SK-N-SH (cell line): ENCODE results near the gene MALAT1. TPM values are rescaled to one million over a fixed set of nuclear protein-coding genes. Genes with fewer than 3 reads are reported as not detected.

Experiments
- CTCF ChIA-PET: fragments of 300-600, 350-600 bp; formaldehyde crosslinking; extraction: SDS; loops from one replicate; lab custom pipeline; 2021; lab: Yijun Ruan, JAX
- POLR2A ChIA-PET: fragments of 350-600 bp; sonication (Branson Sonifier 250); formaldehyde crosslinking; extraction: SDS; loops from one replicate; lab custom pipeline; 2020; ENCODE audit warnings: antibody characterized with exemption, inconsistent platforms; lab: Yijun Ruan, JAX
- DNase-seq: peaks from one replicate; pipeline ENCODE4 v3.0.0; 2012
- H2AFZ ChIP-seq: fragments of 200-600 bp; sonication (generic); 2 replicates; pipeline ENCODE4 v1.8.1; 2016; ENCODE audit warnings: antibody characterized with exemption, mild to moderate bottlenecking, low read depth
- H3F3A ChIP-seq: fragments of 200-600 bp; sonication (generic); replicated peaks from 2 replicates; pipeline ENCODE3; 2016; ENCODE audit warnings: antibody characterized with exemption, mild to moderate bottlenecking; ENCODE audit not compliant: insufficient read depth
- H3K27ac ChIP-seq, 2 experiments: fragments of 200-500 bp in 1 of 2; fragments of 200-600 bp in 1 of 2; sonication (Bioruptor generic) in 1 of 2; sonication (generic), shearing (Covaris generic) in 1 of 2; 2 replicates each; pipeline versions ENCODE4 v1.5.1 to v1.6.1; 2014 to 2016; ENCODE audit warnings: low read depth in 2 of 2, inconsistent platforms in 1 of 2, low read length in 1 of 2, mild to moderate bottlenecking in 1 of 2, mixed read lengths in 1 of 2
- H3K27me3 ChIP-seq: fragments of 200-600 bp; sonication (generic), shearing (Covaris generic); 2 replicates; pipeline ENCODE4 v1.6.1; 2016; ENCODE audit warnings: mixed run types; ENCODE audit not compliant: insufficient read depth
- H3K36me3 ChIP-seq, 2 experiments: fragments of 200-500 bp in 1 of 2; fragments of 200-600 bp in 1 of 2; sonication (Bioruptor generic) in 1 of 2; sonication (generic) in 1 of 2; replicated peaks in 1 of 2; 2 replicates each; pipeline versions ENCODE3 to v1.5.1; 2014 to 2016; ENCODE audit warnings: low read length in 1 of 2, mild to moderate bottlenecking in 1 of 2; ENCODE audit not compliant: insufficient read depth in 2 of 2, control insufficient read depth in 1 of 2
- H3K4me1 ChIP-seq, 2 experiments: fragments of 200-500 bp in 1 of 2; fragments of 200-600 bp in 1 of 2; sonication (Bioruptor generic) in 1 of 2; sonication (generic), shearing (Covaris generic) in 1 of 2; 2 replicates each; pipeline versions ENCODE4 v1.5.1 to v1.6.1; 2014 to 2016; ENCODE audit warnings: low read depth in 1 of 2, low read length in 1 of 2, mixed run types in 1 of 2; ENCODE audit not compliant: insufficient read depth in 2 of 2, control insufficient read depth in 1 of 2
- H3K4me2 ChIP-seq: fragments of 200-600 bp; sonication (generic), shearing (Covaris generic); 2 replicates; pipeline ENCODE4 v1.6.1; 2017; ENCODE audit warnings: mixed run types
- H3K4me3 ChIP-seq, 2 experiments: fragments of 200-500 bp in 1 of 2; fragments of 200-600 bp in 1 of 2; sonication (Bioruptor generic) in 1 of 2; sonication (generic), shearing (Covaris generic) in 1 of 2; 2 replicates each; pipeline versions ENCODE4 v1.5.1 to v1.8.1; 2014 to 2016; ENCODE audit warnings: low read depth in 2 of 2, inconsistent platforms in 1 of 2, low read length in 1 of 2, mild to moderate bottlenecking in 1 of 2, mixed read lengths in 1 of 2, moderate library complexity in 1 of 2
- H3K79me2 ChIP-seq: fragments of 200-600 bp; sonication (generic); 2 replicates; pipeline ENCODE4 v1.8.1; 2017; ENCODE audit warnings: mild to moderate bottlenecking; ENCODE audit not compliant: insufficient read depth
- H3K9ac ChIP-seq: fragments of 200-600 bp; sonication (generic); 2 replicates; pipeline ENCODE4 v1.6.1; 2017; ENCODE audit warnings: mixed run types
- H3K9me2 ChIP-seq: fragments of 200-600 bp; sonication (generic); 2 replicates; pipeline ENCODE4 v1.6.1; 2017; ENCODE audit warnings: mixed run types
- H3K9me3 ChIP-seq: fragments of 200-600 bp; sonication (generic); 2 replicates; pipeline ENCODE4 v1.6.1; 2017; ENCODE audit warnings: mixed run types, mild to moderate bottlenecking, moderate library complexity
- H4K20me1 ChIP-seq: fragments of 200-600 bp; sonication (generic); 2 replicates; pipeline ENCODE4 v1.6.1; 2017; ENCODE audit warnings: mild to moderate bottlenecking, mixed run types; ENCODE audit not compliant: insufficient read depth
- CTCF ChIP-seq: fragments of 200-600 bp; sonication (generic); IDR thresholded peaks from 2 replicates; pipeline ENCODE4 v1.6.1; 2017; ENCODE audit warnings: antibody characterized with exemption, mild to moderate bottlenecking, moderate library complexity
- ELF1 ChIP-seq: IDR thresholded peaks from 2 replicates; pipeline ENCODE4 v1.4.0; 2012
- EZH2phosphoT487 ChIP-seq: fragments of 200-600 bp; sonication (generic); IDR thresholded peaks from 2 replicates; pipeline ENCODE4 v1.6.1; 2017; ENCODE audit warnings: low read depth, mixed run types, mild to moderate bottlenecking, antibody characterized with exemption, moderate library complexity, borderline replicate concordance
- FOSL2 ChIP-seq: IDR thresholded peaks from 2 replicates; pipeline ENCODE4 v1.4.0; 2012; ENCODE audit warnings: low read depth, mild to moderate bottlenecking, moderate library complexity, borderline replicate concordance
- IRF3 ChIP-seq: fragments of 150-350 bp; IDR thresholded peaks from 2 replicates; pipeline ENCODE4 v1.6.1; 2016; ENCODE audit warnings: mild to moderate bottlenecking, low read depth, low read length
- MAX ChIP-seq: IDR thresholded peaks from 2 replicates; pipeline ENCODE4 v1.4.0; 2012; ENCODE audit warnings: low read depth
- MEF2A ChIP-seq: IDR thresholded peaks from 2 replicates; pipeline ENCODE4 v1.4.0; 2012; ENCODE audit warnings: low read depth, borderline replicate concordance
- MXI1 ChIP-seq: IDR thresholded peaks from 2 replicates; pipeline ENCODE4 v1.6.1; 2012; ENCODE audit warnings: mild to moderate bottlenecking, low read depth, low read length, improper control_type of control experiment
- NFIC ChIP-seq: IDR thresholded peaks from 2 replicates; pipeline ENCODE4 v1.4.0; 2012; ENCODE audit warnings: borderline replicate concordance
- PBX3 ChIP-seq: IDR thresholded peaks from 2 replicates; pipeline ENCODE4; 2012
- SMC3 ChIP-seq: IDR thresholded peaks from 2 replicates; pipeline ENCODE4 v1.6.1; 2012; ENCODE audit warnings: low read depth, low read length, improper control_type of control experiment
- USF1 ChIP-seq: IDR thresholded peaks from 2 replicates; pipeline ENCODE4 v1.4.0; 2012; ENCODE audit warnings: low read depth, borderline replicate concordance
- USF2 ChIP-seq: fragments of 150-350 bp; IDR thresholded peaks from 2 replicates; pipeline ENCODE4 v1.6.1; 2017; ENCODE audit warnings: antibody characterized with exemption, low read length, low read depth, borderline replicate concordance
- WGBS: methylation state at CpG from one replicate; pipeline ENCODE4 v1.1.6; 2017; ENCODE audit warnings: low lambda C conversion rate; 5-methylcytosine and 5-hydroxymethylcytosine counted together
- polyA plus RNA-seq, 3 experiments: library from polyadenylated mRNA; depleted of rRNA; stranded (reverse); fragments of >200 nt; gene quantifications; 2 replicates each; pipeline ENCODE4 v1.2.3, GENCODE V29; 2012

Gene MALAT1
- polyA plus RNA-seq, 1 of the 3 experiments (the other 2 are of a cell fraction), result 285 TPM

GRCh38 chr11:65537620-65538231, 38.9 kb downstream of the MALAT1 start:
- Histone ChIP-seq H3K36me3 (peaks cover under 1 to 36% of the 10 kb centered on the region in 2 experiments), H2AFZ (no peak overlapping the region), H3K27me3 (no peaks in the 10 kb centered on the region), H3K9me2 (no peaks in the 10 kb centered on the region), H3K4me3 (no peak overlapping the region), H3K4me1 (peaks cover 4 to 12% of the 10 kb centered on the region in 2 experiments; a peak in 1 of 4 replicates), H3K9me3 (no peaks in the 10 kb centered on the region), H3K27ac (no peak overlapping the region), H3K79me2 (no peaks in the 10 kb centered on the region), H4K20me1 (peaks cover 20% of the 10 kb centered on the region), H3F3A (peaks cover 53% of the 10 kb centered on the region), H3K9ac (no peak overlapping the region), H3K4me2 (no peak overlapping the region)
- no peak for TF ChIP-seq USF2
- TF ChIP-seq MXI1, result no peak
- no peak for TF ChIP-seq NFIC
- no peak for TF ChIP-seq MAX
- no peak for TF ChIP-seq PBX3
- no peak for TF ChIP-seq FOSL2
- TF ChIP-seq EZH2phosphoT487, result no peak
- no peak for TF ChIP-seq SMC3
- no peak for TF ChIP-seq IRF3
- TF ChIP-seq CTCF, result no peak
- no peak for TF ChIP-seq ELF1
- no peak for TF ChIP-seq MEF2A
- no peak for TF ChIP-seq USF1
- no peak for DNase-seq
- ChIA-PET POLR2A (interaction anchor here (0.6 to 1.3 kb wide), 2 partner anchors 32 to 116 kb away, joined by 3 read pairs; partner anchors contain the start of gene ZNRD2), CTCF (interaction anchor here (1.0 to 13.1 kb wide), 5 partner anchors 11 to 57 kb away, joined by 3 to 295 read pairs (median 5); partner anchors contain the start of genes EHBP1L1, FAM89B, SCYL1 and ZNRD2)
- WGBS, result 92% methylated on average over 18 of the region's 18 CpGs
